ENCODE data around the gene TCF7.
A peak's percentile ranks its signal among the peaks of the same experiment; 100 is the strongest.

The TCF7 gene

GRCh38 chr5:134131165-134131564 lies 16.7 kb downstream of the TCF7 start:
- no peak for TF ChIP-seq CTCF (IDR thresholded peaks at IDR 0.05)
- DNase-seq = no peak
- H3K9me3 ChIP-seq = no peaks in the 10 kb centered on the region
- intact Hi-C loops (cut with DNase I; ENCODE audit: low total_unique reads) = no loop called here
- H3K27ac ChIP-seq = no peak overlapping the region
- H3K27me3 ChIP-seq = no peaks in the 10 kb centered on the region
- H3K4me1 ChIP-seq = peaks cover 0 to 34% (median 9%) of the 10 kb centered on the region in 4 donors
- H3K36me3 ChIP-seq = peaks cover 9 to 69% (median 46%) of the 10 kb centered on the region in 3 donors
- H3K4me3 ChIP-seq = no peak overlapping the region

- H3K4me3 ChIP-seq = no peak overlapping the region
- intact Hi-C loops (cut with DNase I; ENCODE audit: low total_unique reads) = no loop called here
- TF ChIP-seq CTCF (IDR thresholded peaks at IDR 0.05) = no peak
- DNase-seq = peak in 1 of 2 donors; percentile 55
- H3K27ac ChIP-seq = no peak overlapping the region
- no peaks in the 10 kb centered on the region for H3K9me3 ChIP-seq
- peaks cover 12 to 75% (median 52%) of the 10 kb centered on the region in 3 donors for H3K36me3 ChIP-seq
- H3K4me1 ChIP-seq = peaks cover 0 to 33% (median 6%) of the 10 kb centered on the region in 4 donors
- H3K27me3 ChIP-seq = no peaks in the 10 kb centered on the region
These were observed 17.3 kb downstream of the TCF7 start for GRCh38 chr5:134131578-134132350.

GRCh38 chr5:134132372-134133187 lies 18.1 kb downstream of the TCF7 start:
- no peaks in the 10 kb centered on the region for H3K9me3 ChIP-seq
- TF ChIP-seq CTCF (IDR thresholded peaks at IDR 0.05) = no peak
- peaks cover 14 to 78% (median 56%) of the 10 kb centered on the region in 3 donors for H3K36me3 ChIP-seq
- DNase-seq = peak; percentile 11 to 56
- peaks cover 0 to 26% (median 4%) of the 10 kb centered on the region in 4 donors for H3K4me1 ChIP-seq
- H3K4me3 ChIP-seq = no peak overlapping the region
- H3K27me3 ChIP-seq = no peaks in the 10 kb centered on the region
- intact Hi-C loops (cut with DNase I; ENCODE audit: low total_unique reads) = no loop called here
- H3K27ac ChIP-seq = no peak overlapping the region

GRCh38 chr5:134133188-134133994 lies 18.9 kb downstream of the TCF7 start:
- Histone ChIP-seq H3K4me3 (no peak overlapping the region), H3K4me1 (peaks cover 0 to 21% (median 0%) of the 10 kb centered on the region in 4 donors), H3K27ac (no peak overlapping the region), H3K9me3 (no peaks in the 10 kb centered on the region), H3K36me3 (peaks cover 14 to 84% (median 55%) of the 10 kb centered on the region in 3 donors), H3K27me3 (no peaks in the 10 kb centered on the region)
- no peak for TF ChIP-seq CTCF (IDR thresholded peaks at IDR 0.05)
- intact Hi-C loops (cut with DNase I; ENCODE audit: low total_unique reads) = no loop called here
- DNase-seq = peak; percentile 12 to 62

GRCh38 chr5:134133995-134134541 lies 19.6 kb downstream of the TCF7 start:
- DNase-seq = peak; percentile 12 to 53
- Histone ChIP-seq H3K27me3 (no peaks in the 10 kb centered on the region), H3K4me3 (no peak overlapping the region), H3K27ac (no peak overlapping the region), H3K4me1 (peaks cover 0 to 18% (median 0%) of the 10 kb centered on the region in 4 donors), H3K9me3 (no peaks in the 10 kb centered on the region), H3K36me3 (peaks cover 14 to 83% (median 49%) of the 10 kb centered on the region in 3 donors)
- TF ChIP-seq CTCF (IDR thresholded peaks at IDR 0.05) = no peak
- intact Hi-C loops (cut with DNase I; ENCODE audit: low total_unique reads) = no loop called here

Measured in tibial artery (tissue), 4 donors.